Left hindlimb (tissue), 1 donor: ENCODE results near the gene TMEM87B.

Experiments used
- DNase-seq: peaks from one replicate; pipeline ENCODE4 v3.0.0-alpha.2; 2018

TMEM87B gene

DNA sequence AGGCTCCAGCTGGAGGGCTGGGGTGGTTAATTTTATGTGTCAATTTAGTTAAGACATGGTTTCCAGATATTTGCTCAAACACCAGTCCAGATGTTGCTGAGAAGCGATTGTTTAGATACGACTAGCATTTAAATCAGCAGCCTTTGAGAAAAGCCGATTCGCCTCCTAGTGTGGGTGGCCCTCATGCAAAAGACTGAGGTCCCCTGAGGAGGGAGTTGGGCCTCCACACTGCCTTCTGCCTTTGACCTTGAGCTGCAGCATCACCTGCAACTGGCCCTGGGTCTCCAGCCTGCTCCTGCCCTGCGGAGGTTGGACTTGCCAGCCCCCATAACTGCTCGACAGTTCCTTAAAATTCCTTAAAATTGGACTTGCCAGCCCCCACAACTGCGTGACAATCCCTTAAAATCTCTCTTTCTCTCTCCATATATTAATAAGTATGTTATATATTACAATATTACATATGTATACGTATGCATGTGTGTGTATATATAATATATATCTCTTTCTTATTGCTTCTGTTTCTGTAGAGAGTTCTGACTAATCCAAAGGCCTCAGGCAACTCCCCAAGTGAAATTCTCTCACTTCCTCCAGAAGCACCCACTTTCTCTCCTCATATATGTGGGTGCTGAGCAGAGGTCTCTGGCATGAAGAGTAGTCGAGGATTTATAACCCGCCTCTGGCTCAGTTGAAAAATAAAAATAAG lies 97.6 kb downstream of the TMEM87B start:
- no peak for DNase-seq

DNA sequence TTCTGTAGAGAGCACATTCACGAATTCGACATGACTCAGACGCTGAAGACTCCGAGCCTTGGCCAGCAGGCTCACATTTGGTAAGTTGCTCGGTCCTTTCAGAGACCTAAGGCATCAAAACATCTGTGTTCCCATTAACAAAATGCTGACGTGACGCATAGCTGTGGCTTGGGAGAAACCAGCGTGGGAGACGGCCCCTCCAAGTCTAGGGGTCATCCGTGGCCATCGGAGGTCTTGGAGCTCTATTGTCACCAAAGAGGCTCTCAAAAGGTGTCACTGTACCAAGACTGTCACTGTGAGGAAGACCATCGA lies 98.1 kb downstream of the TMEM87B start:
- no peak for DNase-seq

DNA sequence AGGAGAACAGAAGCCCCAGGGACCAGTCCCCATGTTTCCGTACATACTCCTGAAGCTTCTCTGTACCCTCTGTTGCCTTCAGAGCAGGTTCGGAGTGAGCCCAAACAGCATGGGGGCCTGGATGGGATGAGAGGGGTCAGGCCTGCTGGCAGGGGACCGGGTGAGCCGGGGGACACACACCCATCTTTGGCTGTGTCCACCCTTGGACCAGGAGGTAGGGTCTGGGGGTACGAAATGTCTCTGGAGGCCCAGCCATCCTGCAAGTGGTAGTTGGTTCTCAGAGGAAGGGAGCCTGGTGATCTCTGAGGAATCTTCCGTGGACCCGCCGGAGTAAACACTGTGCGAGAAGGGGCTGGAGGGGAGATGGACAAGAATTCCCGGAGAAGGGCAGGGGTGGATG lies 98.4 kb downstream of the TMEM87B start:
- DNase-seq = no peak

DNA sequence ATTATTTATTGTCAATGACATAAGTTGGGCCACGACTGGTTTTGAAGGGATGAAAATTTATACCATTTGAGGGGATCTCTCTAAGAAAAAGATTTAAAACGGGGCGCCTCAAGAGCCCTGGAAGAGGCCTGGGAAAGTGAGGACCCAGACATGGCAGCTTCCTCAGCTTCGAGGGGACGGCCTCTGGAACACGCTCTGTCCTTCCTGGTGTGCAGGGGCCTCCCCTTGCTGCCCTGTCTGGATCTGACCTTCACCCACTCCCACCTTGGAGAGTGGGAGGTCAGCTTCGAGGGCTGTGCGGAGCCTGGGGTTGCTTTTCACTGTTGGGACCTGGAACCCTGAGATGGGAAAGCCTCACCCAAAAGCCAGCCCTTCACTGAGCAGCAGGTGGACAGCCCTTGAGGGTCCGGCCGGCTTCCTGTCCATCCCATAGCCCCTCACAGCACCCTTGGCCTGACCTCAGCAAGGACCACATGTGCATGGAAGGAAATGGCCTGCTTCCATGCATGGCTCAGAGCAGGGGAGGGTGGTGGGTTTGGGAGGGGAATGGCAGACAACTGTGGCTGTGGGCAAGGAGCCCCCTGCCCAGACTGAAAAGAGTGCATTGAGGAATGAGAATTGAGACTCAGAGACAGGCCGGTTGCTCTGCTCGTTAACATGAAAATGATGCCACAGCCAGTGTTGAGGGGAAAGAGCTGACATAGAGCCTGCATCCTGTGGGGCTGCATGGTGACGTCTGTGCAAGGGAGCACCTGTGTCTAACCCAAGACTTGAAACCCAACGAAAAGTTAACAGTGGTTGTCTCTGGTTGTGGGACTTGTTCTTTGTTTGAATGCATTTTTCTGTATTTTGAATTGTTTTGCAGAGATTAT lies 99.4 kb downstream of the TMEM87B start:
- DNase-seq = no peak

DNA sequence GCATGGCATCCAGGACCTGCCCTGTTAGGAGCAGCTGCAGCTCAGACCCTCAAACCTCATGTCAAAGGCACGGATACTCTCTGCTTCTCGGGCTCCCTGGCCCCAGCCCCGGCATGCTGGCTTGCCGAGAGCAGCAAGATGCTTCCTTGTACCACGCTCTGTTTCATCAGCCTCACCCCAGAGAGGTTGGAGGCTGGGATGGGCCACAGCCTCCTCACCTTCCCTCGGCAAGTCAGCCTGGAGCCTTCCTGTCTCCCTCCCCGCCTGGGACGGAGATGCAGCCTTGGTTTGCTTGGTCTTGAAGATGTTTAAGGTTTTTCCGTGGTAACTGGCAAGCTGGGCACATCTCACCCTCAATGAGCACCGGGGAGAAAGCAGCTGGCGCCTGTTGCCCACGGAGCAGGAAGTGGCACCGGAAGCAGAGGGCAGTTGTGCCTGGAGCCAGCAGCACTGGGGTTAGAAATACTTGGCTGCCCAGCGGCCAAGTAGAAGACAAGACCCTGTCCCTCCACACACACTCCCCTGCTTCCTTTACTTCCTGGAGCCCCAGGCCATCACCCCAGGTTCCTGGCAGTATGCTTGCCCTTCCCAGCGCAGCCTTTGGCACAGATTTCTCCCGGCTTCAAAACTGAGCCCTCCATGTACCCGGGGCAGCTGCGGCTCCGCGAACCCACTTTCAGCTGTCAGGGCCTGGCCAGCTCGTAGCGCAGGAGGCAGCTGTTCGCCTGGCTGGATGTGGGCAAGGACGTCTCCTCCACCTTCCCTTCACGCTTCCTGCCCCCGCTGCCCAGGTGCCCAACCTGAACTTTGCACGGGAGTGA lies 100.5 kb downstream of the TMEM87B start:
- DNase-seq = no peak

- DNase-seq = no peak
These were observed 101.3 kb downstream of the TMEM87B start for GRCh38 chr2:112156152-112156986.

DNA sequence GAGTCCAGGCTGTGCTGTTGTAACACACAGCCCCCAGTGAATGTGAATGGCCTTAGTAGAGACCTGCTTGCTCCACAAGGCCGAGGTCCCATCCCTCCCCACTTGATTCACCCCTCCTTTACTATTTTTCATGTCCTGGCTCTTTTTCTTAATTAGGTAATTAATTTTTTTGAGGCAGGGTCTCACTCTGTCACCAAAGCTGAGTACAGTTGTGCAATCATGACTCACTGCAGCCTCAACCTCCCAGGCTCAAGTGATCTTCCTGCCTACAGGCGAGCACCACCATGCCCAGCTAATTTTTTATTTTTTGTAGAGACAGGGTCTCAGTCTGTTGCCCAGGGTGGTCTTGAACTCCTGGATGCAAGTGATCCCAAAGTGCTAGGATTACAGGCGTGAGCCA lies 102.4 kb downstream of the TMEM87B start:
- no peak for DNase-seq

DNA sequence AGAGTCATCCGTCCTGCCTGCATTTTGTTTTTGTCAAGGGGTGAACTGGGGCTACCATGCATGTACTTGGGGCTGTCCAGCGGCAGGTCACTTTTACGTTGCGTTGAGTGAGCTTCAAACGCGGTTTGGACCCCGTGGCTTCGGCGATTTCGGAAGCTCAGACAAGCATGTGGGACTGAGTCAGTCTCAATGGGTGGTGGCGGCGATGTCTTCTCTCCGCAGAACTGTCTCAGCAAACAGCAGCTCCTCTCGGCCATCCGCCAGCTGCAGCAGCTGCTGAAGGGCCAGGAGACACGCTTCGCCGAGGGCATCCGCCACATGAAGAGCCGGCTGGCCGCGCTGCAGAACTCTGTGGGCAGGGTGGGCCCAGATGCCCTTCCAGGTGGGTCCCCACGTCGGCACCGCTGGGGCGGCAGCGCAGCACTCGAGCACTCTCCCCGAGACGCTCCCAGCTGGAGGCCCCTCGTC lies 104.4 kb downstream of the TMEM87B start:
- no peak for DNase-seq

DNA sequence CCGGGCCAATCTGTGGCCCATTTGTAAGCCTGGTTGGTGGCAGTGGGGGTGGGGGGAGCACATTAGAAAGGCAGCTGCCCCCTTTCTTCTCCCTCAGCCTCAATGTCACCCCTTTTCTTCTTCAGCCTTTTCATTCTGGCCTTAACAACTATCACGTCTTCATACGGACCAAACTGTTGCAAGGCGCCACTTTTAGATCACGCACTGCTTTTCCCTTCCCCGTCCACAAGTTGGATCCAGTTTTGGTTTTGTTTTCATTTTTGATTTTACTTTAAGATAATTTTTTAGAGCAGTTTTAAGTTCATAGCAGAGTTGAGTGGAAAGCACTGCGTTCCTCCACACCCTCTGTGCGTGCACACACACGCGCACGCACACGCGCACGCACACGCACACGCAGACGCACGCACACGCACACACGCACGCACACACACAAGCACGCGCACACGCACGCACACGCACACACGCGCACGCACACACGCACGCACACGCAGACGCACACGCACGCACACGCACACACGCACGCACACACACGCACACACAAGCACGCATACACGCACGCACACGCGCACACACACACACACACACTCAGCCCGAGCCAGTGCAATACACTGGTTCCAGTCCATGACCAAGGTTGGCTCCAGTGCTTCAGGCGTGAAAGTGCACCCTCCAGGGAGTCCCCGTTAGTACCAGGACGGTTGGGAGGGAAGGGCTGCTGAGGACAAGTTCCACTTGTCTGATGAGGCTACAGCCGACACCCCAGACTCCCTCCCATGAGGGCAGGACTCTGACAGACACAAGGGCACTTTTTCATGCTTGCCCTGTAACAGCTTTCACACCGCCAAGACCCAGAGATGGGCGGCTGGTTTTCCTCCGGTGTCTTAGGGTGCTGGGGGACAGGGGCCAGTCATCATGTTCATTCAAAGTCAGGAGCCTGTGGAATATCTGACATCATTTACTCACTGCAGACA lies 105.5 kb downstream of the TMEM87B start:
- DNase-seq = no peak

DNA sequence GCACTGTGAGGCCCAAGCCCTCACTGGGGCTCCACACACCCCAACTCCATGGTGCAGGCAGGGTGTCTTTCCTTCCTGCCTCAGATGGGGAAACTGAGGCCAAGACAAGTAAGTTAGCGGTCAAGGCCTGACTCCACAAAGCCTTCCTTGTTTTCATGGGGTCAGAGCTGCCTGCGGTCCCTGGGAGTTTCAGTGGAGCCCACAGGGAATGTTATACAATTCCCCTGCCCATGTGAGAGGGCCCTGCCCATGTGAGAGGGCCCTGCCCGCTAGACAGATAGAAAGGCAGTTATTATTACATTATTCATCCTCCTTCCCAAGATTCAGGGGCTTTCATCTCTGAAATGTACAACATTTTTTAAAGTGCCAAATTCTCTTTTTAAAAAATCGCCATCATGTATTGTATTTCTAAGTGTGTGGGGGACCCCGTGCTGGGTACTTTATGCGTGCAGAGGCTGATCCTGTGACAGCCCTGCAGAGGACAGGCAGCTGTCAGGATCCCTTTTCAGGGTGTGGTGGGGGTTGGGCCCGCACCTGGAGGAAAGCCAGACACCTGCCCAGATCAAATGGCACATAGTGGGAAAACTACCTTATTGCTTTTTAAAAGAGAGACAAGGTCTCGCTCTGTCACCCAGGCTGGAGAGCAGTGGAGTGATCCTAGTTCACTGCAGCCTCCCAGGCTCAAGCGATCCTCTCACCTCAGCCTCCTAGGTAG lies 106.5 kb downstream of the TMEM87B start:
- DNase-seq = no peak

- DNase-seq = no peak
These were observed 107.3 kb downstream of the TMEM87B start for GRCh38 chr2:112162341-112162740.

DNA sequence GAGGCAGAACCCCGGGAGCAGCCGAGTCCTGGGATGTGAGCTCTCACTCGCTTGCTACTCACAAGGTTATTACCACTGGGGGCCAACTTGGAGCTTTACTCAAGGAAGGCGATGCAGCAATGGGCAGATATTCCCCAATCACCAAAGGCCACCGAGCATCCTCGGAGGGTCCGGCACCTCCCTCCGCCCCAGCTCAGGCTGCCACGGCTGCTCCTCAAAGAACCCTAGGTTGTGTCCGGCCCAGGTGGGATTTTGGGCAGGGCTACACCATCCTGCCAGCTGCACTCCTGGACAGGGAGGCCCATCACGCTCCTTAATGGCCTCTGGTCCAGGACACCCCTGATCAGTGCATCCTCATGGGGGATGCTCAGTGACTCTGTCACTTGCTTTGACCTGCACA lies 107.9 kb downstream of the TMEM87B start:
- no peak for DNase-seq

DNA sequence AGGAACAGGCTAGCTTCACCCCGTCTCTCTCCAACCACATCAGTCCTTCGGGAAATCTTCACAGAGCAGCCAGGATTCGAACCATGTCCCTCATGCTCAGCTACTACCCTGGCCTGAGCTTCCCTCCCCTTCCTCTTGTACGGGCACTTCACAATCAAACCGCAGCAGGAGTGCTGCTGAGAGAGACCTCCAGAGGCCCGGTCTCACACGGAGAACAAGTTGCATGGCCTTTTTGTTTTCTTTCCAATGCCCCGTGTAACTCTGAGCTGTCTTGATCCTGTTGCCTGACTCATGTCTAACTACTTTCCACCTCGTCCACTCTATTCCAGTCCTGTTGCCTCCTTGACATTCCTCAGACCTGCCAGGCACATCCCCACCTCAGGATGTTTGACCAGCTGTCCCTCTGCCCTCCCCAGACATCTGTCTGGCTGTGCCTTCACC lies 108.5 kb downstream of the TMEM87B start:
- DNase-seq = no peak

GRCh38 chr2:112164876-112165275 lies 109.8 kb downstream of the TMEM87B start:
- no peak for DNase-seq

- DNase-seq = no peak
These were observed 110.2 kb downstream of the TMEM87B start for GRCh38 chr2:112165296-112165695.

DNA sequence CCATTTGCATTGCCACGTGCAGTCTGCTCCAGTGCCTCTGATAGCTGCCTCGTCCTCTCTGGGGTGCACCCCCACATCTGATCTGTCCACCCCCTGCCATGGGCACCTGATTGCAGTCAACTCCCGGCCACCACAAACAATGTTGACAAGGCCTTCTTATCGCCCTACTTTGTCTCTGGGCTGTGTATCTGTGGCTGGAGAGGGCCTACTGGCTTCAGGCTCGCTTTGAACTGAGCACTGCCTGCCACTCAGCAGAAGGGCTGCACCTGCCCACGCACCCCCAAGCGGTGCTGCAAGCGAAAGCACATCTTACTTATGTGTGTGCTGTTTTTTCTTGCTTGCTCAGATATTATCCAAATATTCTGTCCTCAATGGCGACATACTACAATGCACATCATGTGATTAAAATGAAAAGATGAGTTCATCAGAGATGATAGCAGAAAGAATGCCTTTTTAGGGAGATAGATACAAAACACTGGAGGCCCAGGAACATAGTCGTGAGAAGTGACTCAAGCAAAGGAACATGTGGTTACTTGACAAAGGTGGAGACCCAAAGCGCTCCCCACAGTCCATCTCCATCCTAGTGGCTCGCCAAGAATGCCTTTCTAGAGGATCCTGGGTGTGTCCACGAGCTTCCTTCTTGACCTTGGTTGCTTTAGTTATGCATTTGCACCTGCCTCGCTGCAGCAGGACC lies 111.9 kb downstream of the TMEM87B start:
- no peak for DNase-seq

- DNase-seq = no peak
These were observed 113.5 kb downstream of the TMEM87B start for GRCh38 chr2:112168422-112169124.
